IgD-negative memory B cell (primary cell): ENCODE measurements around the gene LRP8. TPM values are rescaled to one million over a fixed set of nuclear protein-coding genes. Genes with fewer than 3 reads are reported as not detected.
"Not testable (repeated sequence)": the region's sequence is repeated elsewhere in the genome, so short reads cannot be mapped to it uniquely, and the experiment has no call there.

ENCODE experiments used
- H3K27ac Mint-ChIP-seq, 3 donors: one replicate each; pipeline ENCODE4 v1.8.0; 2020 to 2022; ENCODE audit warnings: mild to moderate bottlenecking in 3 of 3, mixed read lengths in 3 of 3, moderate library complexity in 1 of 3
- H3K27me3 Mint-ChIP-seq: one replicate; pipeline ENCODE4 v1.8.0; 2021; ENCODE audit warnings: mixed read lengths
- H3K36me3 Mint-ChIP-seq: one replicate; pipeline ENCODE4 v1.8.0; 2020; ENCODE audit warnings: mild to moderate bottlenecking, mixed read lengths
- H3K4me1 Mint-ChIP-seq, 3 donors: one replicate each; pipeline ENCODE4 v1.8.0; 2020 to 2022; ENCODE audit warnings: mixed read lengths in 3 of 3, mild to moderate bottlenecking in 1 of 3
- H3K4me3 Mint-ChIP-seq, 4 donors: one replicate each; pipeline ENCODE4 v1.8.0; 2020 to 2022; ENCODE audit warnings: mild to moderate bottlenecking in 4 of 4, mixed read lengths in 4 of 4, moderate library complexity in 3 of 4
- H3K9me3 Mint-ChIP-seq, 3 donors: one replicate each; pipeline ENCODE4 v1.8.0; 2020 to 2021; ENCODE audit warnings: mixed read lengths in 3 of 3, mild to moderate bottlenecking in 1 of 3
- polyA plus RNA-seq: library from polyadenylated mRNA; unstranded; fragments of 300-500 nt; fragmentation: Illumina TruSeq; gene quantifications from one replicate; pipeline ENCODE4 v1.2.3, GENCODE V29; 2021

LRP8 gene
- polyA plus RNA-seq, 1 donor from 2014 or later = 0.95 TPM

GRCh38 chr1:53214376-53214940 lies 113.4 kb downstream of the LRP8 start:
- peaks cover 0 to 7% (median 4%) of the 10 kb centered on the region in 3 donors for H3K4me1 Mint-ChIP-seq
- H3K9me3 Mint-ChIP-seq = no peaks in the 10 kb centered on the region
- no peak overlapping the region for H3K4me3 Mint-ChIP-seq
- H3K27ac Mint-ChIP-seq = peak overlapping the region in 1 of 3 donors; percentile 63
- H3K36me3 Mint-ChIP-seq = peaks cover 3% of the 10 kb centered on the region
- no peaks in the 10 kb centered on the region for H3K27me3 Mint-ChIP-seq

GRCh38 chr1:53210954-53211353 lies 116.9 kb downstream of the LRP8 start:
- Mint-ChIP-seq H3K4me1 (peaks cover 0 to 5% (median 1%) of the 10 kb centered on the region in 3 donors), H3K9me3 (peaks cover 6 to 15% (median 8%) of the 10 kb centered on the region in 3 donors), H3K27ac (no peak overlapping the region), H3K36me3 (peaks cover 17% of the 10 kb centered on the region), H3K4me3 (no peak overlapping the region), H3K27me3 (no peaks in the 10 kb centered on the region)

- Mint-ChIP-seq H3K27ac (no peak overlapping the region), H3K36me3 (peaks cover 17% of the 10 kb centered on the region), H3K4me1 (peaks cover 0 to 5% (median 1%) of the 10 kb centered on the region in 3 donors), H3K27me3 (no peaks in the 10 kb centered on the region), H3K9me3 (peaks cover 8 to 15% (median 8%) of the 10 kb centered on the region in 3 donors), H3K4me3 (no peak overlapping the region)
These were observed 117.5 kb downstream of the LRP8 start for GRCh38 chr1:53210352-53210751.

GRCh38 chr1:53207726-53208125 lies 120.1 kb downstream of the LRP8 start:
- peak overlapping the region in 1 of 3 donors; percentile 4 for H3K27ac Mint-ChIP-seq
- no peaks in the 10 kb centered on the region for H3K27me3 Mint-ChIP-seq
- H3K4me3 Mint-ChIP-seq = no peak overlapping the region
- H3K4me1 Mint-ChIP-seq = peaks cover 1 to 5% (median 1%) of the 10 kb centered on the region in 3 donors
- H3K9me3 Mint-ChIP-seq = peaks cover 17 to 23% (median 18%) of the 10 kb centered on the region in 3 donors
- peaks cover 38% of the 10 kb centered on the region for H3K36me3 Mint-ChIP-seq

- Mint-ChIP-seq H3K4me3 (peak overlapping the region in 1 of 4 donors; percentile 28), H3K27me3 (no peaks in the 10 kb centered on the region), H3K9me3 (peaks cover 17 to 23% (median 18%) of the 10 kb centered on the region in 3 donors), H3K4me1 (peaks cover 1 to 5% (median 1%) of the 10 kb centered on the region in 3 donors), H3K27ac (peak overlapping the region in 1 of 3 donors; percentile 78), H3K36me3 (peaks cover 44% of the 10 kb centered on the region)
These were observed 121.0 kb downstream of the LRP8 start for GRCh38 chr1:53206735-53207379.

- H3K27ac Mint-ChIP-seq = not testable (repeated sequence)
- H3K9me3 Mint-ChIP-seq = peaks cover 17 to 23% (median 18%) of the 10 kb centered on the region in 3 donors
These were observed 121.7 kb downstream of the LRP8 start for GRCh38 chr1:53206083-53206685.

GRCh38 chr1:53205496-53205895 lies 122.4 kb downstream of the LRP8 start:
- Mint-ChIP-seq H3K4me3 (peak overlapping the region in 1 of 4 donors; percentile 55), H3K9me3 (peaks cover 17 to 23% (median 18%) of the 10 kb centered on the region in 3 donors), H3K36me3 (peaks cover 46% of the 10 kb centered on the region)
- H3K27ac Mint-ChIP-seq, H3K4me1 Mint-ChIP-seq, H3K27me3 Mint-ChIP-seq: not testable (repeated sequence)

More at GRCh38 chr1:53206083-53206685, 121.7 kb downstream of the LRP8 start:
- not testable (repeated sequence) for H3K4me3 Mint-ChIP-seq, H3K4me1 Mint-ChIP-seq, H3K27me3 Mint-ChIP-seq
- H3K36me3 Mint-ChIP-seq = peaks cover 44% of the 10 kb centered on the region

GRCh38 chr1:53203466-53203865 lies 124.4 kb downstream of the LRP8 start:
- H3K4me1 Mint-ChIP-seq = peaks cover 1 to 6% (median 5%) of the 10 kb centered on the region in 3 donors
- no peaks in the 10 kb centered on the region for H3K27me3 Mint-ChIP-seq
- H3K27ac Mint-ChIP-seq = peak overlapping the region in 1 of 3 donors; percentile 14
- no peak overlapping the region for H3K4me3 Mint-ChIP-seq
- peaks cover 43% of the 10 kb centered on the region for H3K36me3 Mint-ChIP-seq
- H3K9me3 Mint-ChIP-seq = peaks cover 17 to 21% (median 18%) of the 10 kb centered on the region in 3 donors

GRCh38 chr1:53198241-53198651 lies 129.6 kb downstream of the LRP8 start:
- Mint-ChIP-seq H3K4me1 (peaks cover 18 to 23% (median 18%) of the 10 kb centered on the region in 3 donors), H3K27me3 (no peaks in the 10 kb centered on the region), H3K36me3 (peaks cover 16% of the 10 kb centered on the region), H3K27ac (peak overlapping the region; percentile 76 to 94 (median 92)), H3K9me3 (no peaks in the 10 kb centered on the region), H3K4me3 (peak overlapping the region; percentile 94 to 99 (median 98))

GRCh38 chr1:53197291-53198200 lies 130.3 kb downstream of the LRP8 start:
- Mint-ChIP-seq H3K27ac (peak overlapping the region; percentile 92 to 95 (median 94)), H3K27me3 (no peaks in the 10 kb centered on the region), H3K4me1 (peaks cover 18 to 23% (median 18%) of the 10 kb centered on the region in 3 donors), H3K9me3 (no peaks in the 10 kb centered on the region), H3K4me3 (peak overlapping the region; percentile 94 to 99 (median 98)), H3K36me3 (peaks cover 11% of the 10 kb centered on the region)

GRCh38 chr1:53196485-53197290 lies 131.2 kb downstream of the LRP8 start, which contains the start of gene CPT2:
CPT2 (plus strand) TSS chr1:53196824; CDS start chr1:53196944, 120 bp downstream.
- Mint-ChIP-seq H3K9me3 (no peaks in the 10 kb centered on the region), H3K27me3 (no peaks in the 10 kb centered on the region), H3K4me3 (peak within 1 kb of the TSS; percentile 94 to 99 (median 98)), H3K36me3 (peaks cover 7% of the 10 kb centered on the region), H3K4me1 (peaks cover 18 to 23% (median 18%) of the 10 kb centered on the region in 3 donors), H3K27ac (peak within 1 kb of the TSS; percentile 92 to 95 (median 94))

GRCh38 chr1:53196017-53196484 lies 131.8 kb downstream of the LRP8 start:
- no peaks in the 10 kb centered on the region for H3K9me3 Mint-ChIP-seq
- H3K4me3 Mint-ChIP-seq = peak overlapping the region; percentile 94 to 99 (median 98)
- H3K27ac Mint-ChIP-seq = peak overlapping the region; percentile 92 to 95 (median 94)
- H3K36me3 Mint-ChIP-seq = peaks cover 7% of the 10 kb centered on the region
- H3K4me1 Mint-ChIP-seq = peaks cover 18 to 23% (median 18%) of the 10 kb centered on the region in 3 donors
- H3K27me3 Mint-ChIP-seq = no peaks in the 10 kb centered on the region

GRCh38 chr1:53195246-53196016 lies 132.4 kb downstream of the LRP8 start:
- no peaks in the 10 kb centered on the region for H3K27me3 Mint-ChIP-seq

More at GRCh38 chr1:53195246-53196016, 132.4 kb downstream of the LRP8 start:
- Mint-ChIP-seq H3K4me3 (peak overlapping the region in 3 of 4 donors; percentile 98 to 99 (median 98)), H3K36me3 (peaks cover 4% of the 10 kb centered on the region), H3K4me1 (peaks cover 18 to 23% (median 18%) of the 10 kb centered on the region in 3 donors), H3K27ac (peak overlapping the region in 2 of 3 donors; percentile 73 to 76), H3K9me3 (no peaks in the 10 kb centered on the region)
